GM10248 (cell line): Measurements from ENCODE around the gene VWA3B.
"Not testable (repeated sequence)": the region's sequence is repeated elsewhere in the genome, so short reads cannot be mapped to it uniquely, and the experiment has no call there.

ENCODE experiments used
- CTCF ChIA-PET: fragments of 300-600 bp; sonication (Branson Sonifier 250); formaldehyde crosslinking; extraction: SDS; loops from one replicate; lab custom pipeline; 2021; ENCODE audit warnings: antibody characterized with exemption; lab: Yijun Ruan, JAX
- POLR2A ChIA-PET: fragments of 350-650 bp; sonication (Branson Sonifier 250); formaldehyde crosslinking; extraction: SDS; loops from one replicate; lab custom pipeline; 2020; ENCODE audit warnings: antibody characterized with exemption; lab: Yijun Ruan, JAX
- DNase-seq: peaks from one replicate; pipeline ENCODE4 v3.0.0; 2012; ENCODE audit errors: extremely low spot score
- CTCF ChIP-seq: IDR thresholded peaks from 2 replicates; pipeline ENCODE4 v1.5.1; 2012; ENCODE audit warnings: mild to moderate bottlenecking, low read depth; ENCODE audit errors: extremely low read depth, missing control alignments, control extremely low read depth

Gene VWA3B

GRCh38 chr2:98253461-98254070, 166.6 kb downstream of the VWA3B start:
- no peak for DNase-seq
- POLR2A ChIA-PET = no interaction called here
- CTCF ChIA-PET = interaction anchor here (1.3 to 2.2 kb wide), 3 partner anchors 11 to 31 kb away, joined by 3 to 7 read pairs (median 4); no protein-coding TSS in a partner anchor
- TF ChIP-seq CTCF = no peak

GRCh38 chr2:98254504-98255059, 167.6 kb downstream of the VWA3B start:
- no peak for DNase-seq
- POLR2A ChIA-PET = no interaction called here
- CTCF ChIA-PET = interaction anchor here (1.5 to 2.2 kb wide), 2 partner anchors 15 to 32 kb away, joined by 3 to 7 read pairs; no protein-coding TSS in a partner anchor
- no peak for TF ChIP-seq CTCF

GRCh38 chr2:98258906-98259305, 171.9 kb downstream of the VWA3B start:
- no peak for TF ChIP-seq CTCF
- POLR2A ChIA-PET = no interaction called here
- no peak for DNase-seq
- CTCF ChIA-PET = no interaction called here

- ChIA-PET POLR2A (no interaction called here), CTCF (no interaction called here)
- TF ChIP-seq CTCF = no peak
- DNase-seq = no peak
Measured at GRCh38 chr2:98263362-98263761, 176.4 kb downstream of the VWA3B start.

GRCh38 chr2:98268225-98268624, 181.3 kb downstream of the VWA3B start:
- POLR2A ChIA-PET, DNase-seq: not testable (repeated sequence)
- CTCF ChIA-PET = interaction anchor here (1.0 to 2.6 kb wide), 7 partner anchors 12 to 527 kb away, joined by 3 to 8 read pairs (median 4); no protein-coding TSS in a partner anchor

- peak; percentile 29 for TF ChIP-seq CTCF
- ChIA-PET POLR2A (no interaction called here), CTCF (interaction anchor here (0.7 to 2.6 kb wide), 22 partner anchors 8 to 571 kb away, joined by 3 to 9 read pairs (median 3); no protein-coding TSS in a partner anchor)
- peak; percentile 38 for DNase-seq
Measured at GRCh38 chr2:98269274-98269673, 182.3 kb downstream of the VWA3B start.

GRCh38 chr2:98269830-98270229, 182.9 kb downstream of the VWA3B start:
- no peak for TF ChIP-seq CTCF
- ChIA-PET CTCF (interaction anchor here (0.7 to 2.6 kb wide), 18 partner anchors 8 to 572 kb away, joined by 3 to 9 read pairs (median 3); no protein-coding TSS in a partner anchor), POLR2A (no interaction called here)
- DNase-seq = no peak
